Ovary (tissue), 3 donors: ENCODE results near the gene LPIN3.

ENCODE experiments used
- CTCF ChIP-seq, 3 donors: fragments of 450-650 bp in 2 of 3; fragments of 200-600 bp in 1 of 3; IDR thresholded peaks; one replicate each; pipeline versions ENCODE4 v1.5.1 to v1.8.0; 2016 to 2022; ENCODE audit warnings: antibody characterized with exemption in 3 of 3, mild to moderate bottlenecking in 1 of 3
- EP300 ChIP-seq: sonication (generic); formaldehyde crosslinking; IDR thresholded peaks from one replicate; pipeline ENCODE4 v1.6.1; 2017; ENCODE audit warnings: antibody characterized with exemption
- POLR2A ChIP-seq: fragments of 450-650 bp; IDR thresholded peaks from one replicate; pipeline ENCODE4 v1.6.1; 2017; ENCODE audit warnings: antibody characterized with exemption, mild to moderate bottlenecking, moderate library complexity
- donor health status: DM: no; HTN: no; CAD: no.

GRCh38 chr20:41318271-41318649 lies 22.4 kb upstream of the LPIN3 start:
- TF ChIP-seq CTCF (IDR thresholded peaks at IDR 0.05) (no peak), POLR2A (no peak), EP300 (no peak)
